HT-29 (cell line): ENCODE results near the gene SPATS2. TPM values are rescaled to one million over a fixed set of nuclear protein-coding genes. Genes with fewer than 3 reads are reported as not detected.
A peak's percentile ranks its signal among the peaks of the same experiment; 100 is the strongest.
"Not testable (repeated sequence)": the region's sequence is repeated elsewhere in the genome, so short reads cannot be mapped to it uniquely, and the experiment has no call there.

ENCODE experiments used
- DNase-seq: peaks from one replicate; pipeline ENCODE4 v3.0.0-alpha.2; 2015; ENCODE audit warnings: low spot score
- total RNA-seq: library from RNA; depleted of rRNA; stranded (reverse); fragments of >200 nt; shearing (Covaris generic); gene quantifications from 2 replicates; pipeline ENCODE4 v1.2.3, GENCODE V29; 2014

SPATS2 gene
- total RNA-seq, 1 experiment from 2014 or later: 11.5 TPM

GRCh38 chr12:49403971-49404450, 36.7 kb downstream of the SPATS2 start:
- no peak for DNase-seq

GRCh38 chr12:49404956-49405355, 37.7 kb downstream of the SPATS2 start:
- no peak for DNase-seq

GRCh38 chr12:49410818-49411217, 43.6 kb downstream of the SPATS2 start:
- no peak for DNase-seq

GRCh38 chr12:49413010-49413409, 45.7 kb downstream of the SPATS2 start:
- no peak for DNase-seq

- no peak for DNase-seq
Observed at GRCh38 chr12:49413796-49414195, 46.5 kb downstream of the SPATS2 start.

- no peak for DNase-seq
Observed at GRCh38 chr12:49414364-49414763, 47.1 kb downstream of the SPATS2 start.

GRCh38 chr12:49415521-49415970, 48.3 kb downstream of the SPATS2 start:
- no peak for DNase-seq

- no peak for DNase-seq
Observed at GRCh38 chr12:49416892-49417291, 49.6 kb downstream of the SPATS2 start.

GRCh38 chr12:49417558-49417957, 50.3 kb downstream of the SPATS2 start:
- DNase-seq: no peak

- no peak for DNase-seq
Observed at GRCh38 chr12:49420556-49420955, 53.3 kb downstream of the SPATS2 start.

GRCh38 chr12:49422114-49422513, 54.9 kb downstream of the SPATS2 start:
- no peak for DNase-seq

- no peak for DNase-seq
Observed at GRCh38 chr12:49428793-49429192, 61.5 kb downstream of the SPATS2 start.

GRCh38 chr12:49432616-49433015, 65.4 kb downstream of the SPATS2 start:
- DNase-seq: no peak

GRCh38 chr12:49436799-49437198, 69.5 kb downstream of the SPATS2 start:
- DNase-seq: not testable (repeated sequence)

- DNase-seq: no peak
Observed at GRCh38 chr12:49439042-49439441, 71.8 kb downstream of the SPATS2 start.

- peak; percentile 9 for DNase-seq
Observed at GRCh38 chr12:49440035-49440434, 72.8 kb downstream of the SPATS2 start.

- DNase-seq: no peak
Observed at GRCh38 chr12:49442915-49443314, 75.7 kb downstream of the SPATS2 start.

- DNase-seq: no peak
Observed at GRCh38 chr12:49446571-49446970, 79.3 kb downstream of the SPATS2 start.

GRCh38 chr12:49448858-49449257, 81.6 kb downstream of the SPATS2 start:
- DNase-seq: no peak

GRCh38 chr12:49451468-49452259, 84.4 kb downstream of the SPATS2 start:
- no peak for DNase-seq

- DNase-seq: no peak
Observed at GRCh38 chr12:49455501-49455900, 88.2 kb downstream of the SPATS2 start.

- no peak for DNase-seq
Observed at GRCh38 chr12:49456131-49456679, 88.9 kb downstream of the SPATS2 start.

- no peak for DNase-seq
Observed at GRCh38 chr12:49458816-49459215, 91.6 kb downstream of the SPATS2 start.
